H1 (cell line): ENCODE measurements around the gene PPM1G. TPM values are rescaled to one million over a fixed set of nuclear protein-coding genes. Genes with fewer than 3 reads are reported as not detected.

Experiments
- CTCF ChIA-PET: fragments of 300-600 bp; sonication (Branson Sonifier 250); formaldehyde crosslinking; loops from one replicate; lab custom pipeline; 2021; ENCODE audit not compliant: partially characterized antibody; lab: Charles Lee
- POLR2A ChIA-PET: fragments of 300-600 bp; sonication (Branson Sonifier 250); formaldehyde crosslinking; loops from one replicate; lab custom pipeline; 2021; ENCODE audit warnings: inconsistent platforms; ENCODE audit not compliant: partially characterized antibody; lab: Charles Lee
- DNase-seq, 2 experiments: peaks; one replicate each; pipeline versions ENCODE4 v3.0.0 to v3.0.0-alpha.2; 2010 to 2022; ENCODE audit warnings: low spot score in 2 of 2, low read depth in 1 of 2, mixed read lengths in 1 of 2
- FAIRE-seq: peaks from 2 replicates; lab custom pipeline; 2011; peaks lifted over from hg19 to GRCh38; lab: Jason Lieb, UNC
- H2AFZ ChIP-seq: 2 replicates; pipeline ENCODE4 v1.8.1; 2012; ENCODE audit warnings: low read length, inconsistent platforms
- H2AK5ac ChIP-seq: 2 replicates; pipeline ENCODE4 v1.6.1; 2013; ENCODE audit warnings: low read depth, low read length
- H2BK120ac ChIP-seq: replicated peaks from 2 replicates; pipeline ENCODE3; 2013; ENCODE audit warnings: low read depth, low read length, inconsistent platforms
- H2BK12ac ChIP-seq: 2 replicates; pipeline ENCODE4 v1.6.1; 2013; ENCODE audit warnings: low read depth, low read length
- H2BK15ac ChIP-seq: 2 replicates; pipeline ENCODE4 v1.6.1; 2013; ENCODE audit warnings: low read length
- H2BK20ac ChIP-seq: 2 replicates; pipeline ENCODE4 v1.6.1; 2013; ENCODE audit warnings: low read length
- H2BK5ac ChIP-seq: 2 replicates; pipeline ENCODE4 v1.6.1; 2013; ENCODE audit warnings: low read depth, low read length
- H3K14ac ChIP-seq: 2 replicates; pipeline ENCODE4 v1.6.1; 2013; ENCODE audit warnings: inconsistent platforms; ENCODE audit not compliant: insufficient read length
- H3K18ac ChIP-seq: 2 replicates; pipeline ENCODE4 v1.6.1; 2013; ENCODE audit warnings: low read length; ENCODE audit errors: extremely low read depth
- H3K23ac ChIP-seq: 2 replicates; pipeline ENCODE4 v1.6.1; 2013; ENCODE audit warnings: inconsistent platforms; ENCODE audit not compliant: insufficient read length
- H3K23me2 ChIP-seq: 2 replicates; pipeline ENCODE4 v1.6.1; 2013; ENCODE audit warnings: low read depth, low read length
- H3K27ac ChIP-seq: 2 replicates; pipeline ENCODE4 v1.6.1; 2011; ENCODE audit warnings: low read depth, low read length, inconsistent platforms
- H3K27me3 ChIP-seq, 4 experiments: replicated peaks in 1 of 4; 1 replicate in 1 of 4; 2 replicates in 3 of 4; pipeline versions ENCODE4 v1.6.1 to v1.8.1; 2011 to 2013; ENCODE audit warnings: low read length in 3 of 4, mild to moderate bottlenecking in 3 of 4, inconsistent platforms in 2 of 4, mixed read lengths in 2 of 4, moderate library complexity in 1 of 4; ENCODE audit not compliant: control insufficient read depth in 3 of 4, insufficient read depth in 3 of 4; ENCODE audit errors: extremely low read depth in 1 of 4
- H3K36me3 ChIP-seq, 4 experiments: 2 replicates each; pipeline versions ENCODE4 v1.6.1 to v1.8.1; 2011 to 2013; ENCODE audit warnings: mild to moderate bottlenecking in 4 of 4, low read length in 3 of 4, moderate library complexity in 2 of 4, control low read depth in 1 of 4, inconsistent platforms in 1 of 4; ENCODE audit not compliant: insufficient read depth in 4 of 4, control insufficient read depth in 2 of 4
- H3K4ac ChIP-seq: replicated peaks from 2 replicates; pipeline ENCODE3; 2013; ENCODE audit warnings: low read length, low read depth, mixed read lengths, inconsistent platforms; ENCODE audit not compliant: insufficient read length
- H3K4me1 ChIP-seq, 4 experiments: replicated peaks in 1 of 4; 1 replicate in 1 of 4; 2 replicates in 3 of 4; pipeline versions ENCODE4 v1.6.1 to v1.8.1; 2011 to 2013; ENCODE audit warnings: low read length in 3 of 4, inconsistent platforms in 2 of 4, mixed read lengths in 1 of 4; ENCODE audit not compliant: insufficient read depth in 4 of 4, control insufficient read depth in 3 of 4
- H3K4me2 ChIP-seq, 2 experiments: 2 replicates each; pipeline versions ENCODE4 v1.6.1 to v1.8.1; 2011 to 2013; ENCODE audit warnings: low read depth in 2 of 2, low read length in 2 of 2, control low read depth in 1 of 2, inconsistent platforms in 1 of 2, mild to moderate bottlenecking in 1 of 2; ENCODE audit not compliant: insufficient read depth in 1 of 2
- H3K4me3 ChIP-seq, 4 experiments: fragments of 200-600, 300-600 bp in 1 of 4; sonication (generic), shearing (Covaris generic), sonication (Bioruptor Twin) in 1 of 4; 2 replicates each; pipeline versions ENCODE4 v1.5.1 to v1.8.1; 2011 to 2016; ENCODE audit warnings: low read length in 4 of 4, low read depth in 3 of 4, control low read depth in 2 of 4, inconsistent platforms in 2 of 4, mild to moderate bottlenecking in 2 of 4, mixed read lengths in 1 of 4, moderate library complexity in 1 of 4; ENCODE audit not compliant: insufficient read depth in 2 of 4; ENCODE audit errors: extremely low read depth in 1 of 4
- H3K56ac ChIP-seq: replicated peaks from 2 replicates; pipeline ENCODE3; 2013; ENCODE audit warnings: low read depth, mild to moderate bottlenecking, mixed read lengths, low read length, inconsistent platforms; ENCODE audit not compliant: insufficient read length
- H3K79me1 ChIP-seq: 2 replicates; pipeline ENCODE4 v1.6.1; 2013; ENCODE audit warnings: low read depth, low read length, control low read depth
- H3K79me2 ChIP-seq, 2 experiments: 2 replicates each; pipeline versions ENCODE4 v1.6.1 to v1.8.1; 2012 to 2013; ENCODE audit warnings: low read length in 2 of 2, mild to moderate bottlenecking in 2 of 2, inconsistent platforms in 1 of 2; ENCODE audit not compliant: insufficient read depth in 2 of 2, control insufficient read depth in 1 of 2
- H3K9ac ChIP-seq, 4 experiments: replicated peaks in 1 of 4; 1 replicate in 1 of 4; 2 replicates in 3 of 4; pipeline versions ENCODE4 v1.6.1 to v1.8.1; 2011 to 2013; ENCODE audit warnings: low read depth in 3 of 4, low read length in 3 of 4, control low read depth in 2 of 4, mild to moderate bottlenecking in 2 of 4, moderate library complexity in 2 of 4, inconsistent platforms in 1 of 4; ENCODE audit errors: extremely low read depth in 1 of 4
- H3K9me3 ChIP-seq, 2 experiments: 2 replicates each; pipeline versions ENCODE4 v1.6.1 to v1.8.1; 2012 to 2013; ENCODE audit warnings: mild to moderate bottlenecking in 2 of 2, moderate library complexity in 2 of 2, control low read depth in 1 of 2, inconsistent platforms in 1 of 2, low read depth in 1 of 2, low read length in 1 of 2, mixed read lengths in 1 of 2; ENCODE audit not compliant: insufficient read depth in 2 of 2
- H4K20me1 ChIP-seq, 2 experiments: replicated peaks in 1 of 2; 2 replicates each; pipeline versions ENCODE3 to v1.8.1; 2011 to 2013; ENCODE audit warnings: inconsistent platforms in 2 of 2, low read length in 2 of 2, mild to moderate bottlenecking in 1 of 2; ENCODE audit not compliant: insufficient read depth in 2 of 2, control insufficient read depth in 1 of 2
- H4K5ac ChIP-seq: 2 replicates; pipeline ENCODE4 v1.6.1; 2013; ENCODE audit warnings: low read length, low read depth, mixed read lengths, inconsistent platforms; ENCODE audit not compliant: insufficient read length
- H4K8ac ChIP-seq: 2 replicates; pipeline ENCODE4 v1.8.0; 2013; ENCODE audit warnings: mild to moderate bottlenecking, moderate library complexity, low read length, inconsistent platforms; ENCODE audit not compliant: insufficient read depth; ENCODE audit errors: extremely low read depth
- H4K91ac ChIP-seq: replicated peaks from 2 replicates; pipeline ENCODE3; 2013; ENCODE audit warnings: low read length, mixed read lengths, inconsistent platforms; ENCODE audit not compliant: insufficient read length
- ATF2 ChIP-seq: IDR thresholded peaks from 2 replicates; pipeline ENCODE4 v1.6.1; 2012; ENCODE audit warnings: low read length, inconsistent platforms
- BRCA1 ChIP-seq: IDR thresholded peaks from 2 replicates; pipeline ENCODE4 v1.6.1; 2012; ENCODE audit warnings: low read depth, low read length, improper control_type of control experiment
- EGR1 ChIP-seq: IDR thresholded peaks from 2 replicates; pipeline ENCODE4 v1.6.1; 2011; ENCODE audit warnings: low read depth, low read length, borderline replicate concordance
- GABPA ChIP-seq: IDR thresholded peaks from 2 replicates; pipeline ENCODE4 v1.6.1; 2011; ENCODE audit warnings: mild to moderate bottlenecking, low read length, moderate library complexity, borderline replicate concordance; ENCODE audit not compliant: insufficient read depth
- GTF2F1 ChIP-seq: IDR thresholded peaks from 2 replicates; pipeline ENCODE4 v1.6.1; 2012; ENCODE audit warnings: low read depth, low read length, improper control_type of control experiment, borderline replicate concordance
- JUND ChIP-seq: IDR thresholded peaks from 2 replicates; pipeline ENCODE4 v1.6.1; 2011; ENCODE audit warnings: mild to moderate bottlenecking, improper control_type of control experiment, low read length
- NRF1 ChIP-seq: IDR thresholded peaks from 2 replicates; pipeline ENCODE4 v1.6.1; 2011; ENCODE audit warnings: mild to moderate bottlenecking, low read depth, low read length, improper control_type of control experiment
- POU5F1 ChIP-seq: IDR thresholded peaks from 2 replicates; pipeline ENCODE4 v1.6.1; 2011; ENCODE audit warnings: low read depth, mild to moderate bottlenecking, low read length, moderate library complexity
- RBBP5 ChIP-seq: IDR thresholded peaks from 2 replicates; pipeline ENCODE4 v1.7.1; 2012; ENCODE audit warnings: low read depth, mild to moderate bottlenecking, inconsistent platforms, low read length, moderate library complexity, borderline replicate concordance
- SAP30 ChIP-seq: fragments of 300-600 bp; sonication (generic); IDR thresholded peaks from 2 replicates; pipeline ENCODE4 v1.7.1; 2012; ENCODE audit warnings: low read length, moderate library complexity, mild to moderate bottlenecking, inconsistent platforms; ENCODE audit not compliant: insufficient read depth, insufficient replicate concordance
- SIN3A ChIP-seq, 2 experiments: IDR thresholded peaks in 1 of 2; conservative IDR thresholded peaks in 1 of 2; 2 replicates each; pipeline ENCODE4 v1.6.1; 2011 to 2012; ENCODE audit warnings: low read length in 2 of 2, improper control_type of control experiment in 1 of 2, low read depth in 1 of 2, mild to moderate bottlenecking in 1 of 2
- TEAD4 ChIP-seq: IDR thresholded peaks from 2 replicates; pipeline ENCODE4 v1.6.1; 2012; ENCODE audit warnings: low read depth, low read length, inconsistent platforms, mixed read lengths
- WGBS, 2 experiments: shearing (Covaris generic) in 1 of 2; methylation state at CpG; one replicate each; pipeline versions ENCODE4 v1.1.6 to v1.1.7; 2013 to 2015; ENCODE audit warnings: low lambda C conversion rate in 2 of 2, mixed read lengths in 2 of 2, inconsistent platforms in 1 of 2, low coverage in 1 of 2, missing lambda C conversion rate in 1 of 2; ENCODE audit not compliant: insufficient replicate concordance in 2 of 2, insufficient coverage in 1 of 2, insufficient read length in 1 of 2; ENCODE audit errors: extremely low coverage in 1 of 2, missing lambda C conversion rate in 1 of 2; 5-methylcytosine and 5-hydroxymethylcytosine counted together
- polyA plus RNA-seq, 7 experiments: library from polyadenylated mRNA; depleted of rRNA in 3 of 7; stranded (reverse) in 5 of 7; unstranded in 2 of 7; fragments of >200 nt in 5 of 7; fragments of 200-250 nt in 2 of 7; gene quantifications; 1 replicate in 5 of 7; 2 replicates in 1 of 7; 4 replicates in 1 of 7; pipeline versions ENCODE4 v1.2.1 to v1.2.3, GENCODE V29; 2011 to 2013; ENCODE audit warnings: missing spikeins in 2 of 7, mixed read lengths in 2 of 7
- total RNA-seq: library from RNA; stranded (reverse); fragmentation: NEBNext Ultra II Directional; extraction: Animal tissue kit (Norgen Biotek cat#: 25700); gene quantifications from 2 replicates; pipeline ENCODE4 v1.2.1, GENCODE V29; 2021

Gene PPM1G
- total and polyA plus RNA-seq, 2 of the 8 experiments (the other 6 are each of a cell fraction or from before 2014, with no cell fraction given): 73.3 to 203 TPM

GRCh38 chr2:27363933-27364332 lies 45.5 kb downstream of the PPM1G start:
- POLR2A ChIA-PET: interaction anchor here (1.0 to 8.0 kb wide), 9 partner anchors 7 to 229 kb away, joined by 3 to 114 read pairs (median 4); partner anchors contain the start of genes GTF3C2, PPM1G, PREB and ZNF513
- no peak overlapping the region for H3K14ac ChIP-seq
- H2BK20ac ChIP-seq: no peak overlapping the region
- H3K18ac ChIP-seq: no peak overlapping the region
- peaks cover 21 to 46% (median 34%) of the 10 kb centered on the region in 4 experiments for H3K36me3 ChIP-seq
- H3K79me2 ChIP-seq: peaks cover 0 to 3% of the 10 kb centered on the region in 2 experiments; a peak in 1 of 4 replicates
- no peak overlapping the region for H2AFZ ChIP-seq
- H3K9me3 ChIP-seq: no peaks in the 10 kb centered on the region
- no peak overlapping the region for H4K8ac ChIP-seq
- H3K4me1 ChIP-seq: no peaks in the 10 kb centered on the region
- H2BK12ac ChIP-seq: no peak overlapping the region
- H2BK120ac ChIP-seq: no peak overlapping the region
- H3K23me2 ChIP-seq: no peaks in the 10 kb centered on the region
- FAIRE-seq (no peak), DNase-seq (no peak)
- no peak overlapping the region for H2BK5ac ChIP-seq
- CTCF ChIA-PET: interaction anchor here (0.8 to 1.2 kb wide), 2 partner anchors 80 to 85 kb away, joined by 3 read pairs; no protein-coding TSS in a partner anchor
- H3K79me1 ChIP-seq: peaks cover 3% of the 10 kb centered on the region; the same call in 1 of the 2 replicates
- no peak overlapping the region for H4K91ac ChIP-seq
- no peak overlapping the region for H2AK5ac ChIP-seq
- no peak overlapping the region for H2BK15ac ChIP-seq
- H3K9ac ChIP-seq: no peak overlapping the region
- H4K20me1 ChIP-seq: peaks cover 0 to 3% of the 10 kb centered on the region in 2 experiments
- H3K27me3 ChIP-seq: no peaks in the 10 kb centered on the region
- H3K4me3 ChIP-seq: no peak overlapping the region
- no peak overlapping the region for H4K5ac ChIP-seq
- H3K4ac ChIP-seq: no peak overlapping the region
- H3K56ac ChIP-seq: no peak overlapping the region
- H3K27ac ChIP-seq: no peak overlapping the region
- H3K23ac ChIP-seq: no peak overlapping the region
- WGBS, 2 experiments: 92% methylated on average over 2 of the region's 2 CpGs; no CpG with 5 or more reads in 1 of the 2 experiments
- H3K4me2 ChIP-seq: no peak overlapping the region
- TF ChIP-seq SIN3A (conservative IDR thresholded peaks at IDR 0.05 in 1 of 2, IDR thresholded peaks at IDR 0.05 in 1 of 2; ENCODE audit: low read depth in 1 of 2, low read length in 2 of 2) (no peak), GTF2F1 (no peak), NRF1 (no peak), RBBP5 (no peak), TEAD4 (no peak), SAP30 (no peak), GABPA (no peak), POU5F1 (no peak), EGR1 (no peak), BRCA1 (no peak), JUND (no peak), ATF2 (no peak)
